Superior temporal gyrus (tissue), 1 donor: ENCODE data around the gene SRP9.
A peak's percentile ranks its signal among the peaks of the same experiment; 100 is the strongest.
"Not testable (repeated sequence)": the region's sequence is repeated elsewhere in the genome, so short reads cannot be mapped to it uniquely, and the experiment has no call there.

Experiments
- DNase-seq: peaks from one replicate; pipeline ENCODE4 v3.0.0-alpha.2; 2016; ENCODE audit errors: extremely low spot score

Gene SRP9

GRCh38 chr1:225814381-225814780 lies 36.8 kb downstream of the SRP9 start:
- no peak for DNase-seq

GRCh38 chr1:225815090-225815489 lies 37.5 kb downstream of the SRP9 start:
- not testable (repeated sequence) for DNase-seq

GRCh38 chr1:225815526-225816178 lies 38.0 kb downstream of the SRP9 start:
- DNase-seq: no peak

GRCh38 chr1:225816643-225817538 lies 39.3 kb downstream of the SRP9 start:
- no peak for DNase-seq

GRCh38 chr1:225817611-225818061 lies 40.0 kb downstream of the SRP9 start:
- peak; percentile 90 for DNase-seq

- no peak for DNase-seq
Observed at GRCh38 chr1:225818229-225818628, 40.6 kb downstream of the SRP9 start.

GRCh38 chr1:225819346-225820192 lies 41.9 kb downstream of the SRP9 start:
- no peak for DNase-seq

GRCh38 chr1:225820522-225821120 lies 43.0 kb downstream of the SRP9 start:
- DNase-seq: no peak

GRCh38 chr1:225822655-225823403 lies 45.2 kb downstream of the SRP9 start:
- no peak for DNase-seq

GRCh38 chr1:225823811-225824261 lies 46.2 kb downstream of the SRP9 start:
- no peak for DNase-seq

GRCh38 chr1:225824533-225824941 lies 46.9 kb downstream of the SRP9 start:
- no peak for DNase-seq

GRCh38 chr1:225825078-225825477 lies 47.5 kb downstream of the SRP9 start:
- no peak for DNase-seq

- DNase-seq: no peak
Observed at GRCh38 chr1:225825607-225826007, 48.0 kb downstream of the SRP9 start.

- no peak for DNase-seq
Observed at GRCh38 chr1:225827076-225827475, 49.5 kb downstream of the SRP9 start.

- DNase-seq: no peak
Observed at GRCh38 chr1:225828706-225829345, 51.2 kb downstream of the SRP9 start.

- DNase-seq: no peak
Observed at GRCh38 chr1:225830841-225831240, 53.2 kb downstream of the SRP9 start.

- no peak for DNase-seq
Observed at GRCh38 chr1:225834417-225835329, 57.0 kb downstream of the SRP9 start.

- no peak for DNase-seq
Observed at GRCh38 chr1:225835856-225836255, 58.2 kb downstream of the SRP9 start.

GRCh38 chr1:225836296-225836695 lies 58.7 kb downstream of the SRP9 start:
- DNase-seq: not testable (repeated sequence)
